LNCAP (cell line): ENCODE data around the gene DDAH2.

Experiments used
- CTCF ChIP-seq: fragments of 450-650 bp; IDR thresholded peaks from 2 replicates; pipeline ENCODE4 v1.5.1; 2017; ENCODE audit warnings: mild to moderate bottlenecking

DDAH2 gene

GRCh38 chr6:31734247-31734820 lies 5.2 kb upstream of the DDAH2 start:
- TF ChIP-seq CTCF = no peak

- no peak for TF ChIP-seq CTCF
Measured at GRCh38 chr6:31733734-31734133, 4.6 kb upstream of the DDAH2 start.

GRCh38 chr6:31732029-31732428 lies 2.9 kb upstream of the DDAH2 start:
- TF ChIP-seq CTCF = no peak

GRCh38 chr6:31730631-31731086 lies 1.6 kb upstream of the DDAH2 start:
- TF ChIP-seq CTCF = no peak

- no peak for TF ChIP-seq CTCF
Measured at GRCh38 chr6:31729979-31730630, 1.0 kb upstream of the DDAH2 start.

- TF ChIP-seq CTCF = peak; percentile 15; the same call in 1 of the 2 replicates
Measured at GRCh38 chr6:31729515-31729978, 448 bp upstream of the DDAH2 start.

GRCh38 chr6:31727717-31728671 lies 1.1 kb downstream of the DDAH2 start:
- TF ChIP-seq CTCF = no peak
